Stomach (tissue), 19 donors: Measurements from ENCODE around the gene NOL8. TPM values are rescaled to one million over a fixed set of nuclear protein-coding genes. Genes with fewer than 3 reads are reported as not detected.

Experiments
- DNase-seq, 2 donors: peaks; one replicate each; pipeline versions ENCODE4 v3.0.0 to v3.0.0-alpha.2; 2013 to 2019
- H3K27ac ChIP-seq, 5 donors: fragments of 200-600 bp in 4 of 5; sonication (generic) in 4 of 5; one replicate each; pipeline ENCODE4 v1.5.1; 2013 to 2019; ENCODE audit warnings: mild to moderate bottlenecking in 1 of 5, moderate library complexity in 1 of 5
- H3K27me3 ChIP-seq, 3 donors: fragments of 200-600 bp; sonication (generic); one replicate each; pipeline ENCODE4 v1.5.1; 2017 to 2019; ENCODE audit warnings: mixed run types in 1 of 3
- H3K36me3 ChIP-seq, 4 donors: fragments of 200-600 bp; sonication (generic); 1 replicate in 3 of 4; 2 replicates in 1 of 4; pipeline ENCODE4 v1.5.1; 2016 to 2019
- H3K4me1 ChIP-seq, 4 donors: fragments of 200-600 bp; sonication (generic); one replicate each; pipeline ENCODE4 v1.5.1; 2016 to 2019
- H3K4me3 ChIP-seq, 4 donors: fragments of 200-600 bp; sonication (generic) in 3 of 4; one replicate each; pipeline ENCODE4 v1.5.1; 2016 to 2019; ENCODE audit warnings: mild to moderate bottlenecking in 1 of 4
- H3K9me3 ChIP-seq, 4 donors: fragments of 200-600 bp; sonication (generic); one replicate each; pipeline ENCODE4 v1.5.1; 2016 to 2019
- CTCF ChIP-seq, 7 experiments: fragments of 450-650 bp in 4 of 7; fragments of 200-600 bp in 3 of 7; sonication (generic) in 3 of 7; IDR thresholded peaks; one replicate each; pipeline ENCODE4 v1.5.1; 2016 to 2019; ENCODE audit warnings: antibody characterized with exemption in 7 of 7, control low read depth in 2 of 7, mild to moderate bottlenecking in 1 of 7
- EP300 ChIP-seq: sonication (generic); formaldehyde crosslinking; IDR thresholded peaks from one replicate; pipeline ENCODE4 v1.6.1; 2017; ENCODE audit warnings: antibody characterized with exemption
- POLR2A ChIP-seq, 4 donors: fragments of 450-650 bp; IDR thresholded peaks; one replicate each; pipeline ENCODE4 v1.6.1; 2016; ENCODE audit warnings: antibody characterized with exemption in 4 of 4, control low read depth in 2 of 4, mild to moderate bottlenecking in 1 of 4, moderate library complexity in 1 of 4
- POLR2AphosphoS5 ChIP-seq, 3 donors: sonication (generic); formaldehyde crosslinking; IDR thresholded peaks; one replicate each; pipeline ENCODE4 v1.6.1; 2016; ENCODE audit warnings: antibody characterized with exemption in 3 of 3
- WGBS, 5 donors: extraction: QIAGEN DNeasy Blood & Tissue Kit in 3 of 5; methylation state at CpG; one replicate each; pipeline versions ENCODE4 v1.1.5 to v1.1.7; 2013 to 2018; 5-methylcytosine and 5-hydroxymethylcytosine counted together
- intact Hi-C: fragments of 100-400 bp; cut with DNase I; formaldehyde crosslinking; loops from one replicate; pipeline ENCODE4 v1.15.1; 2023; ENCODE audit warnings: low total_unique reads
- long read RNA-seq, 10 donors: transcript quantifications; one replicate each; lab custom pipeline, GENCODE V29; 2026
- polyA plus RNA-seq, 3 donors: library from polyadenylated mRNA; stranded (reverse); fragments of 200-250 nt; gene quantifications; one replicate each; pipeline ENCODE4 v1.2.3, GENCODE V29; 2013
- total RNA-seq, 5 donors: library from RNA; depleted of rRNA; stranded (reverse); fragments of >200 nt; gene quantifications; one replicate each; pipeline versions ENCODE4 v1.1.0 to v1.2.3, GENCODE V29; 2014 to 2016
- donor health status: healthy with polysubstance abuse.
- donor health status: Bipolar disorder and iron deficiency.
- donor health status: healthy.

NOL8 gene
- total RNA-seq, result 10 to 100 TPM; 20.4 to 75.4 (median 32.1) TPM
- 10 to 100 TPM; 11.9 to 22.2 (median 14.7) TPM for polyA plus RNA-seq
- long read RNA-seq, donor 1, result 0 reads
- long read RNA-seq, donor 2, full-length matches to known transcripts, result 3 of 3 reads
- long read RNA-seq, donor 2, partial matches to known transcripts, result 0 of 3 reads
- long read RNA-seq, donor 2, other reads (novel, unspliced or antisense), result 0 of 3 reads
- long read RNA-seq, donor 3, partial matches to known transcripts, result 0 of 1 reads
- long read RNA-seq, donor 3, other reads (novel, unspliced or antisense), result 0 of 1 reads
- long read RNA-seq, donor 4, result 0 reads
- long read RNA-seq, donor 5, partial matches to known transcripts, result 0 of 1 reads
- long read RNA-seq, donor 5, other reads (novel, unspliced or antisense), result 0 of 1 reads
- long read RNA-seq, donor 6, partial matches to known transcripts, result 5 of 10 reads
- long read RNA-seq, donor 6, other reads (novel, unspliced or antisense), result 0 of 10 reads
- long read RNA-seq, donor 7, partial matches to known transcripts, result 0 of 1 reads
- long read RNA-seq, donor 7, other reads (novel, unspliced or antisense), result 0 of 1 reads
- long read RNA-seq, donor 8, partial matches to known transcripts, result 0 of 2 reads
- long read RNA-seq, donor 8, other reads (novel, unspliced or antisense), result 0 of 2 reads
- long read RNA-seq, donor 9, full-length matches to known transcripts, result 1 of 6 reads
- long read RNA-seq, donor 9, partial matches to known transcripts, result 5 of 6 reads
- long read RNA-seq, donor 9, other reads (novel, unspliced or antisense), result 0 of 6 reads
- long read RNA-seq, donor 10, result 0 reads

DNA sequence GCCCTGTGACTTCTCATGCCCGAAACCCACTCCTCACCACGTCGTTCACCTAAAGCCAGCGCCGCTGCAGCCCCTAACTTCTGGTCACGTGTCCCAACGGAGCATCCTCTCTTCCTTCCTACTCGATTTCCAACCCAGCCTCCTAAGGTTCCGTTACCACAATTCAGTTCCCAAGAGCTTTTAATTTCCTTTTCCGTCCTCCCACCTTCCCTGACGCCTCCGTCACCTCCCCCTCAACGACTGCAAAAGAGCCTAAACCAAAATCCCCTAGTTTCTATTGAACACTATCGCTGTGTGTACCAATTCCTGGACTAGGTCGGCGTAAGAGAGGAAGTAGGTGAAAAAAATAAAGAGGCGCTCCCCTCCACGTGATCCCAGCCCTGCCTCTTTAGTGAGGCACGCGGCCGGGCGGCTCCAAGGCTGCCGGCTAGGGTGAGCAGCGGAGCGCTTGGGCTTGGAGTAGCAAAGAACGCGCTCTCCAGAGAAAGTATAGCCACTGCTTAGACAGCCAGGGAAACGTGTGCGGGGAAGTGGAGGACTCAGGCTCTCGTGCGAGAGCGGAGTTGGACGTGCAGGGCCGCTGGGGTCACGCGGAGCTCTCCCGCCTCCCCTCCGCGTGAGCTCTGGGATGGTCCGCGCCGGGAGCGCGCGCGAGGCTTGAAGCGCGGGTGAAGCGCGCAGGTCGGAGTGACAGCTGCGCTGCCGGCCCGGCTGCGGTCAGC is at the start of gene NOL8, which contains the start of gene CENPP:
TSS of gene NOL8 (minus strand) at position 82 of the 722 bp plus-strand sequence. CDS start 1,189 bp downstream, outside the sequence.
TSS of gene CENPP (plus strand) at position 685 of the 722 bp plus-strand sequence.
- TF ChIP-seq POLR2AphosphoS5 (IDR thresholded peaks at IDR 0.05), result peak in 2 of 3 donors; percentile 1 to 67
- TF ChIP-seq EP300, result no peak
- no peak for TF ChIP-seq CTCF (IDR thresholded peaks at IDR 0.05)
- no peak for TF ChIP-seq POLR2A (IDR thresholded peaks at IDR 0.05)
- WGBS, 5 donors, result 0 to 1% (median 0%) methylated on average over 34 to 55 of the region's 55 CpGs
- peaks cover 8 to 29% (median 28%) of the 10 kb centered on the region in 4 donors for H3K36me3 ChIP-seq
- H3K9me3 ChIP-seq, result no peaks in the 10 kb centered on the region
- H3K27ac ChIP-seq, result peak within 1 kb of the TSS; percentile 84 to 98 (median 94)
- peaks cover 10 to 51% (median 26%) of the 10 kb centered on the region in 4 donors for H3K4me1 ChIP-seq
- peak within 1 kb of the TSS; percentile 74 to 86 (median 84) for H3K4me3 ChIP-seq
- peak; percentile 82 to 96 for DNase-seq
- intact Hi-C loops, result no loop called here
- H3K27me3 ChIP-seq, result no peaks in the 10 kb centered on the region

DNA sequence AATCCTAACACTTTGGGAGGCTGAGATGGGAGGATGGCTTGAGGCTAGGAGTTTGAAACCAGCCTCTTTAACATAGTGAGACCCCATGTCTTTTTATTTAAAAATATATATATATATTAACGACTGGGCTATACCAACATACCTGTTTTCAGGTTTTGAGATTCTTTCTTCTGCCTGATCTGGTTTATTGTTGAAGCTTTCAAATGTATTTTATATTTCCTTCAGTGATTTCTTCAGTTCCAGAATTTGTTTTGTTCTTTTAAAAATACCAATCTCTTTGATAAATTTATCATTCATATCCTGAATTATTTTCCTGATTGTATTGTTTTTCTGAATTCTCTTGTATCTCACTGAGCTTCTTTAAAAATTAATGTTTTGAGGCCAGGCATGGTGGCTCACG is 48.0 kb upstream of the NOL8 start:
- no peak overlapping the region for H3K27ac ChIP-seq
- 97 to 100% (median 98%) methylated on average over 2 of the region's 2 CpGs for WGBS, 5 donors
- intact Hi-C loops, result no loop called here

GRCh38 chr9:92369075-92369474 is 43.9 kb upstream of the NOL8 start:
- no peak for DNase-seq
- no peak overlapping the region for H3K4me3 ChIP-seq
- H3K27me3 ChIP-seq, result no peaks in the 10 kb centered on the region
- 43 to 70% (median 53%) methylated on average over 2 of the region's 2 CpGs for WGBS, 5 donors
- no peak overlapping the region for H3K27ac ChIP-seq
- peaks cover 0 to 12% (median 6%) of the 10 kb centered on the region in 4 donors for H3K9me3 ChIP-seq
- TF ChIP-seq CTCF (IDR thresholded peaks at IDR 0.05), result no peak
- no peak for TF ChIP-seq POLR2A (IDR thresholded peaks at IDR 0.05)
- TF ChIP-seq POLR2AphosphoS5 (IDR thresholded peaks at IDR 0.05), result no peak
- TF ChIP-seq EP300, result no peak
- H3K4me1 ChIP-seq, result no peaks in the 10 kb centered on the region
- no peaks in the 10 kb centered on the region for H3K36me3 ChIP-seq
- intact Hi-C loops, result no loop called here

More for the DNA sequence above, 48.0 kb upstream of the NOL8 start:
- no peak for DNase-seq
- H3K4me3 ChIP-seq, result no peak overlapping the region
- peaks cover 0 to 18% (median 11%) of the 10 kb centered on the region in 4 donors for H3K9me3 ChIP-seq
- TF ChIP-seq EP300 (no peak), CTCF (IDR thresholded peaks at IDR 0.05) (no peak), POLR2AphosphoS5 (IDR thresholded peaks at IDR 0.05) (no peak), POLR2A (IDR thresholded peaks at IDR 0.05) (no peak)
- H3K36me3 ChIP-seq, result no peaks in the 10 kb centered on the region
- H3K4me1 ChIP-seq, result no peaks in the 10 kb centered on the region
- no peaks in the 10 kb centered on the region for H3K27me3 ChIP-seq

DNA sequence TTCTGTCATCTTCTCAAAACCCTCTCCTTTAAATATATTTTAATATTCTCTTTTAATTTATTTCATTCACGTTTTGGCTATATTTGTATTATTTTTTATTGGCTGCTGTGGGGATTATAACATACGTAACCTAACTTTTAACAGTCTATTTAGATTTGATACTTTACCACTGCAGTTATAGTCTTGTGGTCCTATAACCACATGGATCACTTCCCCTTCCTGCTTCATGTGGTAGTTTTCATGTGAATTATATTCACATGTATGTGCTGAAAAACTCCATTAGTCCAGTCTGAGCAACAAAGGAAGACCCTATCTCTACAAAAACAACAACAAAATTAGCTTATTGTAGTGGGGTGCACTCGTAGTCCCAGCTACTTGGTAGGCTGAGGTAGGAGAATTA is 34.9 kb upstream of the NOL8 start:
- Histone ChIP-seq H3K27ac (no peak overlapping the region), H3K4me3 (no peak overlapping the region), H3K27me3 (no peaks in the 10 kb centered on the region), H3K4me1 (no peaks in the 10 kb centered on the region), H3K36me3 (peaks cover 0 to 4% (median 0%) of the 10 kb centered on the region in 4 donors), H3K9me3 (peaks cover under 1 to 20% (median 12%) of the 10 kb centered on the region in 4 donors)
- WGBS, 5 donors, result 78 to 89% (median 83%) methylated on average over 3 of the region's 3 CpGs
- intact Hi-C loops, result no loop called here
- TF ChIP-seq EP300 (no peak), POLR2A (IDR thresholded peaks at IDR 0.05) (no peak), POLR2AphosphoS5 (IDR thresholded peaks at IDR 0.05) (no peak), CTCF (IDR thresholded peaks at IDR 0.05) (no peak)
- no peak for DNase-seq
